Islet of Langerhans (tissue), 1 donor: Measurements from ENCODE around the gene MAP4K4.

Experiments used
- FAIRE-seq: peaks from one replicate; lab custom pipeline; 2011; peaks lifted over from hg19 to GRCh38; lab: Jason Lieb, UNC

The MAP4K4 gene

GRCh38 chr2:101843048-101843447 lies 145.5 kb downstream of the MAP4K4 start:
- FAIRE-seq: no peak

GRCh38 chr2:101843471-101843870 lies 146.0 kb downstream of the MAP4K4 start:
- no peak for FAIRE-seq

- no peak for FAIRE-seq
These were observed 146.6 kb downstream of the MAP4K4 start for GRCh38 chr2:101844055-101844635.

GRCh38 chr2:101846973-101847372 lies 149.5 kb downstream of the MAP4K4 start:
- FAIRE-seq: no peak

GRCh38 chr2:101847661-101848339 lies 150.3 kb downstream of the MAP4K4 start:
- FAIRE-seq: no peak

GRCh38 chr2:101848769-101849410 lies 151.4 kb downstream of the MAP4K4 start:
- FAIRE-seq: no peak

GRCh38 chr2:101850450-101850849 lies 152.9 kb downstream of the MAP4K4 start:
- FAIRE-seq: no peak

- peak; percentile 13 for FAIRE-seq
These were observed 153.5 kb downstream of the MAP4K4 start for GRCh38 chr2:101850991-101851390.

- FAIRE-seq: no peak
These were observed 155.3 kb downstream of the MAP4K4 start for GRCh38 chr2:101852824-101853223.

GRCh38 chr2:101854877-101855276 lies 157.4 kb downstream of the MAP4K4 start:
- FAIRE-seq: no peak

- no peak for FAIRE-seq
These were observed 158.3 kb downstream of the MAP4K4 start for GRCh38 chr2:101855776-101856175.

GRCh38 chr2:101858246-101858645 lies 160.7 kb downstream of the MAP4K4 start:
- FAIRE-seq: no peak

- FAIRE-seq: no peak
These were observed 161.4 kb downstream of the MAP4K4 start for GRCh38 chr2:101858910-101859309.

- no peak for FAIRE-seq
These were observed 162.1 kb downstream of the MAP4K4 start for GRCh38 chr2:101859604-101860003.

GRCh38 chr2:101860157-101860556 lies 162.7 kb downstream of the MAP4K4 start:
- no peak for FAIRE-seq

- no peak for FAIRE-seq
These were observed 163.3 kb downstream of the MAP4K4 start for GRCh38 chr2:101860782-101861181.

- no peak for FAIRE-seq
These were observed 163.9 kb downstream of the MAP4K4 start for GRCh38 chr2:101861382-101861781.

- no peak for FAIRE-seq
These were observed 166.0 kb downstream of the MAP4K4 start for GRCh38 chr2:101863534-101863933.

GRCh38 chr2:101864426-101864825 lies 166.9 kb downstream of the MAP4K4 start:
- no peak for FAIRE-seq

GRCh38 chr2:101868525-101868924 lies 171.0 kb downstream of the MAP4K4 start:
- FAIRE-seq: no peak

- no peak for FAIRE-seq
These were observed 172.0 kb downstream of the MAP4K4 start for GRCh38 chr2:101869527-101869926.

- no peak for FAIRE-seq
These were observed 172.9 kb downstream of the MAP4K4 start for GRCh38 chr2:101870444-101870843.

GRCh38 chr2:101871480-101871879 lies 174.0 kb downstream of the MAP4K4 start:
- FAIRE-seq: no peak

GRCh38 chr2:101872480-101872879 lies 175.0 kb downstream of the MAP4K4 start:
- no peak for FAIRE-seq
